GM12864 (cell line): ENCODE results near the gene ID4.

Experiments
- DNase-seq: peaks from one replicate; pipeline ENCODE4 v3.0.0-alpha.2; 2011; ENCODE audit warnings: low read depth
- H3K4me3 ChIP-seq: 2 replicates; pipeline ENCODE4 v1.5.1; 2011; ENCODE audit warnings: mild to moderate bottlenecking, low read depth, low read length, control low read depth
- CTCF ChIP-seq: IDR thresholded peaks from 2 replicates; pipeline ENCODE4 v1.5.1; 2011; ENCODE audit warnings: low read depth, mild to moderate bottlenecking, moderate library complexity, low read length, control low read depth, inconsistent platforms; ENCODE audit errors: missing control alignments

Gene ID4

GRCh38 chr6:19838442-19839236, 1.5 kb downstream of the ID4 start:
- no peak for TF ChIP-seq CTCF
- no peak overlapping the region for H3K4me3 ChIP-seq
- DNase-seq = no peak

GRCh38 chr6:19839237-19839546, 2.0 kb downstream of the ID4 start:
- no peak for DNase-seq
- H3K4me3 ChIP-seq = no peak overlapping the region

GRCh38 chr6:19839788-19840187, 2.6 kb downstream of the ID4 start:
- H3K4me3 ChIP-seq = no peak overlapping the region
- DNase-seq = no peak

More at GRCh38 chr6:19839237-19839546, 2.0 kb downstream of the ID4 start:
- no peak for TF ChIP-seq CTCF

GRCh38 chr6:19841181-19841580, 4.0 kb downstream of the ID4 start:
- H3K4me3 ChIP-seq = no peak overlapping the region
- no peak for TF ChIP-seq CTCF
- DNase-seq = no peak

More at GRCh38 chr6:19839788-19840187, 2.6 kb downstream of the ID4 start:
- no peak for TF ChIP-seq CTCF

- DNase-seq = no peak
- no peak overlapping the region for H3K4me3 ChIP-seq
- no peak for TF ChIP-seq CTCF
Measured at GRCh38 chr6:19842030-19842615, 5.0 kb downstream of the ID4 start.

- TF ChIP-seq CTCF = no peak
- no peak overlapping the region for H3K4me3 ChIP-seq
- DNase-seq = no peak
Measured at GRCh38 chr6:19844689-19845088, 7.5 kb downstream of the ID4 start.
